Bronchial epithelial cell (primary cell): ENCODE measurements around the gene SBDS. TPM values are rescaled to one million over a fixed set of nuclear protein-coding genes. Genes with fewer than 3 reads are reported as not detected.
"Not testable (repeated sequence)": the region's sequence is repeated elsewhere in the genome, so short reads cannot be mapped to it uniquely, and the experiment has no call there.

Experiments
- DNase-seq: peaks from one replicate; pipeline ENCODE4 v3.0.0-alpha.2; 2010; ENCODE audit warnings: low read depth
- FAIRE-seq: peaks from 2 replicates; lab custom pipeline; 2011; peaks lifted over from hg19 to GRCh38; lab: Jason Lieb, UNC
- H3K27me3 ChIP-seq: 2 replicates; pipeline ENCODE4 v1.5.1; 2011; ENCODE audit warnings: low read length; ENCODE audit not compliant: control insufficient read depth, insufficient read depth
- H3K36me3 ChIP-seq: 2 replicates; pipeline ENCODE4 v1.5.1; 2011; ENCODE audit warnings: low read length; ENCODE audit not compliant: control insufficient read depth, insufficient read depth
- H3K4me3 ChIP-seq: 2 replicates; pipeline ENCODE4 v1.5.1; 2011; ENCODE audit warnings: mild to moderate bottlenecking, low read depth, low read length, control low read depth
- CTCF ChIP-seq: IDR thresholded peaks from 2 replicates; pipeline ENCODE4 v1.5.1; 2011; ENCODE audit warnings: mild to moderate bottlenecking, moderate library complexity, low read length, control low read depth, inconsistent platforms; ENCODE audit not compliant: insufficient read depth, severe bottlenecking
- total RNA-seq: library from RNA; depleted of rRNA; stranded (reverse); fragments of >200 nt; gene quantifications from 2 replicates; pipeline ENCODE4 v1.2.1, GENCODE V29; 2014

SBDS gene
- total RNA-seq, 1 donor from 2014 or later, result 108 TPM

DNA sequence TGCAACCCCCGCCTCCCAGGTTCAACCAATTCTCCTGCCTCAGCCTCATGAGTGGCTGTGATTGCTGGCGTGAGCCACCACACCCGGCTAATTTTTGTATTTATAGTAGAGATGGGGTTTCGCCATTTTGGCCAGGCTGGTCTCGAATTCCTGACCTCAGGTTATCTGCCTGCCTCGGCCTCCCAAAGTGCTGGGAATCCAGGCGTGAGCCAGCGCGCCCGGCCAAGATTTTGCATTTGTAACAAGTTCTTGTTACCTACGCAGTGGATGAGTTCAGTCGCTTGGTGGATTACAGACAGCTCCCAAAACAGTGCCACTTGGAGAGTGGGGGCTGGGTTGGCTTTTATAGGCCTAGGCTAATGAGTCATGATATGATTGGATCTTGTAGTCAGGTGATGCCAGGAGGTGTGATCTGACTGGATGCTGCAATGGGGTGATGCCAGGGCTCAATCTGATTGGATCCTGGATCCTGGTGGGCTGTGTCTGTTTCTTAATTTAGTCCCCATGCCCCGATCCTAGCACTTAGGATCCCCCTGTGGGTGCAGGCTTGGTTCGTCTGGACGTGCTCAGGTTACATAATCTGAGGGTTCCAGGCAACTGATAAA is 20.3 kb downstream of the SBDS start:
- Histone ChIP-seq H3K27me3 (no peaks in the 10 kb centered on the region), H3K36me3 (no peaks in the 10 kb centered on the region), H3K4me3 (no peak overlapping the region)
- TF ChIP-seq CTCF, result no peak
- DNase-seq, result no peak
- FAIRE-seq, result peak; percentile 7

DNA sequence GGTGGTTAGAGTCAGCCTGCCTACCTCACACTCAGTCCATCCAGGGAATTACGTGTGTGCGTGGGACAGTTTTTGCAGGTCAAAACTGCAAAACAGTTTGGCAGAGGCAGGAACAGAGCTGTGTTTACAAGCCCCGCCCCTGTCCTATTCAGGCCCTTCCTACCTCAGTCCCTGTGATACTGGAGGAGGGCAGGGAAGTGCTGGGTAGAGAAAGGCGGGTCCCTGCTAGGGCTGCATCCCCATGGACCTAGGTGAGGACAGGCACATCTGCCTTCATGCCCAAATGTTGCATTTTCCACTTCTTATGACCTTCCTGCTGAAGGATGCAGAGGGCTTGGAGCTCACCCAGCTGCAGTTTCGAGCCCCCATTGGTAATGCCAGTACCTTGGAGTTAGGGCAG is 25.1 kb downstream of the SBDS start:
- DNase-seq (no peak), FAIRE-seq (no peak)
- Histone ChIP-seq H3K4me3 (no peak overlapping the region), H3K36me3 (no peaks in the 10 kb centered on the region), H3K27me3 (no peaks in the 10 kb centered on the region)
- no peak for TF ChIP-seq CTCF

DNA sequence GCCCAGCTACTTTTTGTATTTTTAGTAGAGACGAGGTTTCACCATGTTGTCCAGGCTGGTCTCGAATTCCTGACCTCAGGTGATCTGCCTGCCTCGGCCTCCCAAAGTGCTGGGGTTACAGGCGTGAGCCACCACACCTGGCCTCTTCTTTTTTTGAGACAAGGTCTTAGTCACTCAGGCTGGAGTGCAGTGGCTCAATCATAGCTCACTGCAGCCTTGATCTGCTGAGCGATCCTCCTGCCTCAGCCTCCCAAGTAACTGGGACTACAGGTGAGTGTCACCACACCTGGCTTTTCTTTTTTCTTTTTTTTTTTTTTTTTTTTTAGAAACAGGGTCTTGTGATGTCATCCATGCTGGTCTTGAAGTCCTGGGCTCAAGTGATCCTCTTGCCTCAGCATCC is 26.4 kb downstream of the SBDS start:
- not testable (repeated sequence) for DNase-seq, H3K36me3 ChIP-seq, H3K4me3 ChIP-seq, FAIRE-seq, H3K27me3 ChIP-seq

- DNase-seq (no peak), FAIRE-seq (no peak)
- Histone ChIP-seq H3K36me3 (no peaks in the 10 kb centered on the region), H3K4me3 (no peak overlapping the region), H3K27me3 (no peaks in the 10 kb centered on the region)
- no peak for TF ChIP-seq CTCF
Observed at GRCh38 chr7:66967029-66967428, 28.4 kb downstream of the SBDS start.

DNA sequence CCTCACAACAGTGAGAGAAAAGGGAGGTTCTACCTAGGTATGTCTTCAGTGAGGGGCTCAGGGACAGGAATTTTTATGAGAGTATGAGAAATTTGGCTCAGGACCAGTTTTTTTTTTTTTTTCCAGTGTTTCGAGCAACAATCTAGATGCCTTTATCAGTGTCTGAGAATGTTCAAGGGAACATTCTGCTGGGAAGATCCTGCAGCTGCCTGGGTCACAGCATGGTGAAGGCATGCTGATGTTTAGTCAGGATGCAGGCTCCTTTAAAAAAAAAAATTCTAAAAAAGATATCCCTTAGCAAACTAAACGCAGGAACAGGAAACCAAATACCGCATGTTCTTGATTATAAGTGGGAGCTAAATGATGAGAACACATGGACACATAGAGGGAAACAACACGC is 31.0 kb downstream of the SBDS start:
- Histone ChIP-seq H3K27me3 (no peaks in the 10 kb centered on the region), H3K36me3 (no peaks in the 10 kb centered on the region), H3K4me3 (no peak overlapping the region)
- FAIRE-seq (no peak), DNase-seq (no peak)
- TF ChIP-seq CTCF, result no peak

DNA sequence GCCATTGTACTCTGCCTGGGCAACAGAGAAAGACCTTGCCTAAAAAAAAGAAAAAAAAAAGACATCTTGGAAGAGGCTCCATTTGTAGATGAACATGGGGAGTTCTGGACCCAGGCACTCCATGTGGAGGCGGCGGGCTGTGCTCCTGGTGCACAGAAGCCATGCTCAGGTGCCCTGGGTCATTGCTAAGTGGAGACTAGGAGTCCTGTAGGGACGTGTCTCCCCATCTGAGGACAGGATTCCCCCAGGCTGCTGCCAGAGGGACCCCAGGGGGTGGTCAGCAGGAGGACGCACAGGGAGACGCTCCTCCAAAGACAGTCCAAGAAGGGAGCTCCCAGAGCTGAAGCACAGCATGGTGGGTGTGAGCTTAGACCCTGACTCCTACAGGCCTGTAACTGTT is 34.3 kb downstream of the SBDS start:
- FAIRE-seq, result no peak
- DNase-seq, result no peak
- peaks cover 7% of the 10 kb centered on the region for H3K36me3 ChIP-seq
- TF ChIP-seq CTCF, result no peak
- no peak overlapping the region for H3K4me3 ChIP-seq
- no peaks in the 10 kb centered on the region for H3K27me3 ChIP-seq
